HepG2 (cell line): Measurements from ENCODE around the gene HIGD1A. TPM values are rescaled to one million over a fixed set of nuclear protein-coding genes. Genes with fewer than 3 reads are reported as not detected.

ENCODE experiments used
- ARNT2 ChIP-seq: sonication (generic); formaldehyde crosslinking; IDR thresholded peaks from 2 replicates; pipeline ENCODE4 v1.8.0; 2022; ENCODE audit warnings: mild to moderate bottlenecking, low read depth, missing genetic modification reagents, moderate library complexity
- DRAP1 ChIP-seq: IDR thresholded peaks from 2 replicates; pipeline ENCODE4 v1.6.1; 2016; ENCODE audit warnings: missing genetic modification reagents, missing compliant biosample characterization
- KAT7 ChIP-seq: IDR thresholded peaks from 2 replicates; pipeline ENCODE4 v1.6.1; 2018; ENCODE audit warnings: borderline replicate concordance, missing compliant biosample characterization
- KMT2B ChIP-seq: IDR thresholded peaks from 2 replicates; pipeline ENCODE4 v1.6.1; 2016; ENCODE audit warnings: missing genetic modification reagents, missing compliant biosample characterization
- MXD4 ChIP-seq: IDR thresholded peaks from 2 replicates; pipeline ENCODE4 v1.6.1; 2016; ENCODE audit warnings: mild to moderate bottlenecking, missing biosample characterization, missing genetic modification reagents
- MYC ChIP-seq: sonication (generic); formaldehyde crosslinking; IDR thresholded peaks from 2 replicates; pipeline ENCODE4 v1.9.0; 2021; ENCODE audit warnings: missing genetic modification reagents, borderline replicate concordance
- MYPOP ChIP-seq: sonication (generic); formaldehyde crosslinking; IDR thresholded peaks from 2 replicates; pipeline ENCODE4 v1.8.1; 2023; ENCODE audit warnings: mild to moderate bottlenecking, moderate library complexity, missing genetic modification reagents
- NFKB2 ChIP-seq: sonication (generic); formaldehyde crosslinking; IDR thresholded peaks from 2 replicates; pipeline ENCODE4 v1.4.0; 2020; ENCODE audit warnings: missing genetic modification reagents, borderline replicate concordance
- PRPF4 ChIP-seq: fragments of 200-400 bp; formaldehyde crosslinking; IDR thresholded peaks from 2 replicates; pipeline ENCODE4 v1.6.1; 2016; ENCODE audit warnings: low read length, low read depth; ENCODE audit not compliant: poor library complexity, severe bottlenecking
- SIN3B ChIP-seq: fragments of 150-350 bp; IDR thresholded peaks from 2 replicates; pipeline ENCODE4 v1.6.1; 2014; ENCODE audit warnings: low read length
- TBL1XR1 ChIP-seq: fragments of 150-350 bp; IDR thresholded peaks from 2 replicates; pipeline ENCODE4 v1.6.1; 2014; ENCODE audit warnings: borderline replicate concordance, low read length; ENCODE audit not compliant: partially characterized antibody
- ZBTB33 ChIP-seq: sonication (generic); formaldehyde crosslinking; IDR thresholded peaks from 2 replicates; pipeline ENCODE4 v1.4.0; 2020; ENCODE audit warnings: missing genetic modification reagents
- ZNF136 ChIP-seq: sonication (generic); formaldehyde crosslinking; IDR thresholded peaks from 2 replicates; pipeline ENCODE4 v1.8.1; 2022; ENCODE audit warnings: low read depth, mild to moderate bottlenecking, moderate library complexity, missing genetic modification reagents
- ZNF275 ChIP-seq: sonication (generic); formaldehyde crosslinking; IDR thresholded peaks from 2 replicates; pipeline ENCODE4 v1.8.0; 2022; ENCODE audit warnings: missing genetic modification reagents, mild to moderate bottlenecking, inconsistent platforms, borderline replicate concordance
- ZNF564 ChIP-seq: sonication (generic); formaldehyde crosslinking; IDR thresholded peaks from 2 replicates; pipeline ENCODE4 v1.8.1; 2023; ENCODE audit warnings: mild to moderate bottlenecking, missing genetic modification reagents
- polyA plus RNA-seq, 8 experiments: library from polyadenylated mRNA; depleted of rRNA in 3 of 8; stranded (reverse) in 7 of 8; unstranded in 1 of 8; fragments of >200 nt; fragmentation: Illumina TruSeq in 4 of 8; extraction: Trizol in 4 of 8; gene quantifications; 2 replicates each; pipeline versions ENCODE4 v1.2.1 to v1.2.3, GENCODE V29; 2011 to 2016; ENCODE audit warnings: low read depth in 4 of 8, missing spikeins in 1 of 8, mixed read lengths in 1 of 8; ENCODE audit not compliant: insufficient read depth in 1 of 8
- total RNA-seq, 5 experiments: library from RNA; depleted of rRNA; stranded (reverse); fragments of >200 nt; fragmentation: Illumina TruSeq; extraction: Trizol; gene quantifications; 2 replicates each; pipeline ENCODE4 v1.2.3, GENCODE V29; 2016; ENCODE audit warnings: low read depth in 1 of 5
- TF ChIP-seq, protein P1 (sequence below): sonication (generic); formaldehyde crosslinking; IDR thresholded peaks from 2 replicates; pipeline ENCODE4 v1.4.0; 2020; ENCODE audit warnings: missing genetic modification reagents, borderline replicate concordance
- TF ChIP-seq, protein P2 (sequence below): sonication (generic); formaldehyde crosslinking; IDR thresholded peaks from 2 replicates; pipeline ENCODE4 v1.4.0; 2020; ENCODE audit warnings: missing genetic modification reagents, borderline replicate concordance

HIGD1A gene
- total and polyA plus RNA-seq, 2 of the 13 experiments (the other 11 are each of a cell fraction or from before 2014, with no cell fraction given), result 222 to 253 TPM

- peak; percentile 47 for TF ChIP-seq MXD4 (CRISPR knock-in tag)
- no peak for TF ChIP-seq NFKB2
- TF ChIP-seq DRAP1, result no peak
- TF ChIP-seq, protein P1, sequence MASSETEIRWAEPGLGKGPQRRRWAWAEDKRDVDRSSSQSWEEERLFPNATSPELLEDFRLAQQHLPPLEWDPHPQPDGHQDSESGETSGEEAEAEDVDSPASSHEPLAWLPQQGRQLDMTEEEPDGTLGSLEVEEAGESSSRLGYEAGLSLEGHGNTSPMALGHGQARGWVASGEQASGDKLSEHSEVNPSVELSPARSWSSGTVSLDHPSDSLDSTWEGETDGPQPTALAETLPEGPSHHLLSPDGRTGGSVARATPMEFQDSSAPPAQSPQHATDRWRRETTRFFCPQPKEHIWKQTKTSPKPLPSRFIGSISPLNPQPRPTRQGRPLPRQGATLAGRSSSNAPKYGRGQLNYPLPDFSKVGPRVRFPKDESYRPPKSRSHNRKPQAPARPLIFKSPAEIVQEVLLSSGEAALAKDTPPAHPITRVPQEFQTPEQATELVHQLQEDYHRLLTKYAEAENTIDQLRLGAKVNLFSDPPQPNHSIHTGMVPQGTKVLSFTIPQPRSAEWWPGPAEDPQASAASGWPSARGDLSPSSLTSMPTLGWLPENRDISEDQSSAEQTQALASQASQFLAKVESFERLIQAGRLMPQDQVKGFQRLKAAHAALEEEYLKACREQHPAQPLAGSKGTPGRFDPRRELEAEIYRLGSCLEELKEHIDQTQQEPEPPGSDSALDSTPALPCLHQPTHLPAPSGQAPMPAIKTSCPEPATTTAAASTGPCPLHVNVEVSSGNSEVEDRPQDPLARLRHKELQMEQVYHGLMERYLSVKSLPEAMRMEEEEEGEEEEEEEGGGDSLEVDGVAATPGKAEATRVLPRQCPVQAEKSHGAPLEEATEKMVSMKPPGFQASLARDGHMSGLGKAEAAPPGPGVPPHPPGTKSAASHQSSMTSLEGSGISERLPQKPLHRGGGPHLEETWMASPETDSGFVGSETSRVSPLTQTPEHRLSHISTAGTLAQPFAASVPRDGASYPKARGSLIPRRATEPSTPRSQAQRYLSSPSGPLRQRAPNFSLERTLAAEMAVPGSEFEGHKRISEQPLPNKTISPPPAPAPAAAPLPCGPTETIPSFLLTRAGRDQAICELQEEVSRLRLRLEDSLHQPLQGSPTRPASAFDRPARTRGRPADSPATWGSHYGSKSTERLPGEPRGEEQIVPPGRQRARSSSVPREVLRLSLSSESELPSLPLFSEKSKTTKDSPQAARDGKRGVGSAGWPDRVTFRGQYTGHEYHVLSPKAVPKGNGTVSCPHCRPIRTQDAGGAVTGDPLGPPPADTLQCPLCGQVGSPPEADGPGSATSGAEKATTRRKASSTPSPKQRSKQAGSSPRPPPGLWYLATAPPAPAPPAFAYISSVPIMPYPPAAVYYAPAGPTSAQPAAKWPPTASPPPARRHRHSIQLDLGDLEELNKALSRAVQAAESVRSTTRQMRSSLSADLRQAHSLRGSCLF, result no peak
- TF ChIP-seq ZNF275 (CRISPR knock-in tag), result no peak
- 0 out of 2 replicates have a peak, but pooled peaks have one; percentile 39 for TF ChIP-seq ZBTB33 (CRISPR knock-in tag)
- no peak for TF ChIP-seq PRPF4
- TF ChIP-seq SIN3B, result no peak
- no peak; the same call in 1 of the 2 replicates for TF ChIP-seq KAT7 (CRISPR knock-in tag)
- TF ChIP-seq ZNF564 (CRISPR knock-in tag), result no peak
- TF ChIP-seq ZNF136 (CRISPR knock-in tag), result no peak
- no peak for TF ChIP-seq TBL1XR1
- TF ChIP-seq KMT2B (CRISPR knock-in tag), result peak; percentile 49
- TF ChIP-seq ARNT2 (CRISPR knock-in tag), result no peak
- no peak for TF ChIP-seq MYC (CRISPR knock-in tag)
- TF ChIP-seq, protein P2, sequence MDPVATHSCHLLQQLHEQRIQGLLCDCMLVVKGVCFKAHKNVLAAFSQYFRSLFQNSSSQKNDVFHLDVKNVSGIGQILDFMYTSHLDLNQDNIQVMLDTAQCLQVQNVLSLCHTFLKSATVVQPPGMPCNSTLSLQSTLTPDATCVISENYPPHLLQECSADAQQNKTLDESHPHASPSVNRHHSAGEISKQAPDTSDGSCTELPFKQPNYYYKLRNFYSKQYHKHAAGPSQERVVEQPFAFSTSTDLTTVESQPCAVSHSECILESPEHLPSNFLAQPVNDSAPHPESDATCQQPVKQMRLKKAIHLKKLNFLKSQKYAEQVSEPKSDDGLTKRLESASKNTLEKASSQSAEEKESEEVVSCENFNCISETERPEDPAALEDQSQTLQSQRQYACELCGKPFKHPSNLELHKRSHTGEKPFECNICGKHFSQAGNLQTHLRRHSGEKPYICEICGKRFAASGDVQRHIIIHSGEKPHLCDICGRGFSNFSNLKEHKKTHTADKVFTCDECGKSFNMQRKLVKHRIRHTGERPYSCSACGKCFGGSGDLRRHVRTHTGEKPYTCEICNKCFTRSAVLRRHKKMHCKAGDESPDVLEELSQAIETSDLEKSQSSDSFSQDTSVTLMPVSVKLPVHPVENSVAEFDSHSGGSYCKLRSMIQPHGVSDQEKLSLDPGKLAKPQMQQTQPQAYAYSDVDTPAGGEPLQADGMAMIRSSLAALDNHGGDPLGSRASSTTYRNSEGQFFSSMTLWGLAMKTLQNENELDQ, result no peak
- no peak for TF ChIP-seq MYPOP (CRISPR knock-in tag)
Measured at GRCh38 chr3:42829083-42829627, 24.9 kb upstream of the HIGD1A start (continued).
